ENCODE results near the gene RASAL2. TPM values are rescaled to one million over a fixed set of nuclear protein-coding genes. Genes with fewer than 3 reads are reported as not detected.

The RASAL2 gene
- polyA plus RNA-seq, 1 experiment = 21.4 TPM

- Histone ChIP-seq H3K27me3 (ENCODE audit: control insufficient read depth, insufficient read depth, low read length) (no peaks in the 10 kb centered on the region), H3K9me3 (ENCODE audit: control insufficient read depth, insufficient read depth, low read length) (no peaks in the 10 kb centered on the region), H3K4me3 (ENCODE audit: low read depth, low read length) (no peak overlapping the region), H3K27ac (ENCODE audit: low read depth, low read length) (no peak overlapping the region)
- no peak for TF ChIP-seq CTCF (IDR thresholded peaks at IDR 0.05; ENCODE audit: low read depth, low read length)
- ChIA-PET CTCF (interaction anchor here (0.6 to 7.9 kb wide), 25 partner anchors 10 to 918 kb away, joined by 3 to 101 read pairs (median 5); no protein-coding TSS in a partner anchor), POLR2A (interaction anchor here (0.7 kb wide), 1 partner anchor 550 kb away, joined by 3 read pairs; no protein-coding TSS in a partner anchor)
- DNase-seq (ENCODE audit: low read depth, low spot score) = no peak
Measured at GRCh38 chr1:178533121-178533946, 439.4 kb downstream of the RASAL2 start.

Small RNA genes lying within 50 kb of the gene (small RNA-seq; reads per million reads assigned to genes)
- not detected for gene RF00017 (ENCODE audit: insufficient read length, low read depth)

Other genes with a start within 250 kb of the RASAL2 start
- 4.0 and 4.3 TPM in 2 replicates for gene SEC16B, start 124.0 kb upstream of the RASAL2 start, polyA plus RNA-seq (2011; rRNA removed)

Measured in AG04450 (cell line).